Trophoblast cell (in vitro differentiated cells and primary cell): Measurements from ENCODE around the gene TRAPPC12.
"Not testable (repeated sequence)": the region's sequence is repeated elsewhere in the genome, so short reads cannot be mapped to it uniquely, and the experiment has no call there.

Experiments
- DNase-seq, 2 donors: peaks; one replicate each; pipeline ENCODE4 v3.0.0-alpha.2; 2016
- H2AFZ ChIP-seq: 2 replicates; pipeline ENCODE4 v1.6.1; 2013; ENCODE audit warnings: low read length, moderate library complexity, mild to moderate bottlenecking; ENCODE audit not compliant: insufficient read depth, poor library complexity
- H2AK5ac ChIP-seq: 2 replicates; pipeline ENCODE4 v1.6.1; 2013; ENCODE audit warnings: mild to moderate bottlenecking, low read length
- H2BK120ac ChIP-seq: 2 replicates; pipeline ENCODE4 v1.6.1; 2013; ENCODE audit warnings: low read length, mild to moderate bottlenecking, moderate library complexity; ENCODE audit not compliant: insufficient read depth, poor library complexity
- H2BK12ac ChIP-seq: 2 replicates; pipeline ENCODE4 v1.6.1; 2013; ENCODE audit warnings: mild to moderate bottlenecking, low read length, moderate library complexity
- H2BK5ac ChIP-seq: 2 replicates; pipeline ENCODE4 v1.6.1; 2013; ENCODE audit warnings: low read length, low read depth, moderate library complexity, mild to moderate bottlenecking; ENCODE audit not compliant: poor library complexity
- H3K14ac ChIP-seq: 2 replicates; pipeline ENCODE4 v1.6.1; 2013; ENCODE audit warnings: mild to moderate bottlenecking, low read length
- H3K18ac ChIP-seq: 2 replicates; pipeline ENCODE4 v1.6.1; 2013; ENCODE audit warnings: mild to moderate bottlenecking, low read length
- H3K23ac ChIP-seq: 2 replicates; pipeline ENCODE4 v1.6.1; 2013; ENCODE audit warnings: low read length
- H3K27ac ChIP-seq: 2 replicates; pipeline ENCODE4 v1.5.1; 2013; ENCODE audit warnings: low read depth, mild to moderate bottlenecking, inconsistent platforms, low read length, moderate library complexity
- H3K27me3 ChIP-seq: 2 replicates; pipeline ENCODE4 v1.6.1; 2013; ENCODE audit warnings: inconsistent platforms, mild to moderate bottlenecking, low read length, moderate library complexity; ENCODE audit not compliant: insufficient read depth
- H3K36me3 ChIP-seq, 2 experiments: 1 replicate in 1 of 2; 2 replicates in 1 of 2; pipeline ENCODE4 v1.6.1; 2013; ENCODE audit warnings: low read length in 2 of 2, mild to moderate bottlenecking in 2 of 2, moderate library complexity in 1 of 2; ENCODE audit not compliant: insufficient read depth in 2 of 2, control insufficient read depth in 1 of 2
- H3K4ac ChIP-seq: 2 replicates; pipeline ENCODE4 v1.6.1; 2013; ENCODE audit warnings: low read depth, mild to moderate bottlenecking, low read length, moderate library complexity
- H3K4me1 ChIP-seq, 2 experiments: 1 replicate in 1 of 2; 2 replicates in 1 of 2; pipeline ENCODE4 v1.6.1; 2013; ENCODE audit warnings: low read length in 2 of 2, mild to moderate bottlenecking in 2 of 2, moderate library complexity in 1 of 2; ENCODE audit not compliant: insufficient read depth in 2 of 2, control insufficient read depth in 1 of 2
- H3K4me2 ChIP-seq: 2 replicates; pipeline ENCODE4 v1.6.1; 2013; ENCODE audit warnings: inconsistent platforms, mild to moderate bottlenecking, low read length, moderate library complexity
- H3K4me3 ChIP-seq: 2 replicates; pipeline ENCODE4 v1.5.1; 2013; ENCODE audit warnings: mild to moderate bottlenecking, low read depth, low read length, inconsistent platforms
- H3K79me1 ChIP-seq: one replicate; pipeline ENCODE4 v1.6.1; 2013; ENCODE audit warnings: low read length
- H3K79me2 ChIP-seq: 2 replicates; pipeline ENCODE4 v1.6.1; 2013; ENCODE audit warnings: low read length, mild to moderate bottlenecking; ENCODE audit not compliant: control insufficient read depth, insufficient read depth, poor library complexity
- H3K9ac ChIP-seq: 2 replicates; pipeline ENCODE4 v1.6.1; 2013; ENCODE audit warnings: mild to moderate bottlenecking, low read length
- H3K9me3 ChIP-seq: 2 replicates; pipeline ENCODE4 v1.6.1; 2013; ENCODE audit warnings: low read depth, mild to moderate bottlenecking, control low read depth, inconsistent platforms, low read length; ENCODE audit not compliant: insufficient read depth
- H4K12ac ChIP-seq: 2 replicates; pipeline ENCODE4 v1.6.1; 2013; ENCODE audit warnings: low read depth, mild to moderate bottlenecking, low read length, moderate library complexity
- H4K8ac ChIP-seq: 2 replicates; pipeline ENCODE4 v1.6.1; 2013; ENCODE audit warnings: low read depth, mild to moderate bottlenecking, low read length, moderate library complexity
- H4K91ac ChIP-seq: one replicate; pipeline ENCODE4 v1.6.1; 2013; ENCODE audit warnings: low read depth, mild to moderate bottlenecking, low read length, moderate library complexity
- WGBS: extraction: QIAGEN DNeasy Blood & Tissue Kit; methylation state at CpG from one replicate; pipeline ENCODE4 v1.1.7; 2013; ENCODE audit warnings: missing lambda C conversion rate; ENCODE audit not compliant: insufficient read length, insufficient coverage; ENCODE audit errors: extremely low coverage; 5-methylcytosine and 5-hydroxymethylcytosine counted together

Gene TRAPPC12

DNA sequence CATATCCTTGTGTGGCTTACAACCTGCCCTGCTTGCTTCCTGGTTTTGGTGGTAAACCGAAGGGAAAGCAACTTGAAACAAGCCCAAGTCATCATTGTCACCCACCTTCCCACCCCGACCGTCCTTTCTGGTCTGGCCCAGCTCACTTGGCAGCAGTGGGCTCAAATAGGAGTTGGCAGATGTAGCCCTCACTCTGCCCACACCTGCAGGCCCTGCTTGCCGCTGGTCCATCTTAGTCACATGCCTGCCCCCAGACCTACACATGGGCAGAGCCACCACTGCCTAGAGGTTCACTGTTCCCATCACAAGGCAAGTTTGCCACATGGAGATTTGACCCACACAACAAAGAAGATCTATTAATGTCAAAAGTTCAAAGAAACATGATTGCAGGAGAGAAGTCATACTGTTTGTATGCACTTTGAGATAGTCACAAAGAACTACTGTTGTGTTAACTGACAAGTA lies 11.2 kb upstream of the TRAPPC12 start:
- no CpG with 5 or more reads among the region's 4 CpGs for WGBS
- Histone ChIP-seq H3K4ac (no peak overlapping the region), H2BK12ac (no peak overlapping the region), H4K8ac (no peak overlapping the region), H3K79me1 (no peaks in the 10 kb centered on the region), H3K18ac (no peak overlapping the region), H3K23ac (no peak overlapping the region), H4K91ac (no peak overlapping the region), H3K4me1 (no peaks in the 10 kb centered on the region), H2AK5ac (no peak overlapping the region), H3K4me2 (no peak overlapping the region), H3K27ac (no peak overlapping the region), H3K27me3 (no peaks in the 10 kb centered on the region), H3K79me2 (no peaks in the 10 kb centered on the region), H2AFZ (no peak overlapping the region), H4K12ac (no peak overlapping the region), H3K36me3 (no peaks in the 10 kb centered on the region), H3K4me3 (no peak overlapping the region), H3K14ac (no peak overlapping the region), H3K9ac (peak overlapping the region; percentile 5), H2BK120ac (no peak overlapping the region), H2BK5ac (no peak overlapping the region), H3K9me3 (peaks cover 2% of the 10 kb centered on the region)
- DNase-seq: no peak

DNA sequence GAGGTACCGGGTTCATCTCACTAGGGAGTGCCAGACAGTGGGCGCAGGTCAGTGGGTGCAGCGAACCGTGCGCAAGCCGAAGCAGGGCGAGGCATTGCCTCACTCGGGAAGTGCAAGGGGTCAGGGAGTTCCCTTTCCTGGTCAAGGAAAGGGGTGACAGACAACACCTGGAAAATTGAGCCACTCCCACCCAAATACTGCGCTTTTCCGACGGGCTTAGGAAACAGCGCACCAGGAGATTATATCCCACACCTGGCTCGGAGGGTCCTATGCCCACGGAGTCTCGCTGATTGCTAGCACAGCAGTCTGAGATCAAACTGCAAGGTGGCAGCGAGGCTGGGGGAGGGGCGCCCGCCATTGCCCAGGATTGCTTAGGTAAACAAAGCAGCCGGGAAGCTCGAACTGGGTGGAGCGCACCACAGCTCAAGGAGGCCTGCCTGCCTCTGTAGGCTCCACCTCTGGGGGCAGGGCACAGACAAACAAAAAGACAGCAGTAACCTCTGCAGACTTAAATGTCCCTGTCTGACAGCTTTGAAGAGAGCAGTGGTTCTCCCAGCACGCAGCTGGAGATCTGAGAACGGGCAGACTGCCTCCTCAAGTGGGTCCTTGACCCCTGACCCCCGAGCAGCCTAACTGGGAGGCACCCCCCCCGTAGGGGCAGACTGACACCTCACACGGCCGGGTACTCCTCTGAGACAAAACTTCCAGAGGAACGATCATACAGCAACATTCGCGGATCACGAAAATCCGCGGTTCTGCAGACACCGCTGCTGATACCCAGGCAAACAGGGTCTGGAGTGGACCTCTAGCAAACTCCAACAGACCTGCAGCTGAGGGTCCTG lies 9.9 kb upstream of the TRAPPC12 start:
- not testable (repeated sequence) for H3K4me2 ChIP-seq, H3K9me3 ChIP-seq, H3K36me3 ChIP-seq, H2AFZ ChIP-seq, H3K79me1 ChIP-seq, H3K27ac ChIP-seq, H3K79me2 ChIP-seq, DNase-seq, H4K8ac ChIP-seq, H4K12ac ChIP-seq, H2BK120ac ChIP-seq, H3K4me3 ChIP-seq, H3K18ac ChIP-seq, H4K91ac ChIP-seq, H2BK12ac ChIP-seq, H3K27me3 ChIP-seq, H3K14ac ChIP-seq, H3K4me1 ChIP-seq, H3K9ac ChIP-seq, H2BK5ac ChIP-seq, H3K4ac ChIP-seq, H2AK5ac ChIP-seq, H3K23ac ChIP-seq
- WGBS: no CpG with 5 or more reads among the region's 34 CpGs

DNA sequence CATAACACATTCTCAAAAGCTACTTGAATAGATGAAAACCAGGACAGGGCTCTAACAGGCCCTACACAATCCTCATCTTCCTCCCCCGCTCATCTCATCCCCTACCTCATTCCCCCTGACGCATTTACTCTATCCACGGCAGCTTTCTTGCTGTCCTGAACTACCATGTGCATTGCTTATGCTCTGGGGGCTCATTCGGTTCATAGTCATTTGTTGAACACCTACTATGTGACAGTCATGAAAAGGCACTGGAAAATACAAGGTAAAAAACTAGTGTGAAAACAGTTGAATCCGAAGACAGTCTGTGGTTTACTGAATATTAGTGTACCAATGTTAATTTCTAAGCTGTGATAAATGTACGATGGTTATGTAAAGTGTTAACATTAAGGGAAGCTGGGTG lies 2.7 kb upstream of the TRAPPC12 start:
- peak overlapping the region; percentile 72 for H2AFZ ChIP-seq
- 100% methylated on average over 3 of the region's 6 CpGs for WGBS

DNA sequence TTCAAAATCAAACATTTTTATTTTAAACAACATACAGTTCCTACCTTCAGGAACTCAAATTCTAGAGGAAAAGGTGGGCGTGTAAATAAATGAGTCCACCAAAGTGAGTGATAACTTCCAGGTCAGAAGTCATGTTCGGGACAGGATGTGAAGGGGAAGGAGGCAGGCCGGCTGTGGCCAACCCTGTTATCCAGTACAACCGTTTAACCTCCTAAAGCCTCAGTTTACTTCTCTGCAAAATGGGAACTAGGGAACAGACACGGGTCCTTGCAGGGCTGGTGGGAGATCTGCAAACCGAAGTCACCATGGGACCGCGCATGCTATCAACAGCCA lies 2.2 kb upstream of the TRAPPC12 start:
- Histone ChIP-seq H3K27ac (no peak overlapping the region), H4K12ac (peak overlapping the region; percentile 59), H3K4me2 (peak overlapping the region; percentile 73), H3K4ac (peak overlapping the region; percentile 9), H3K14ac (peak overlapping the region; percentile 78), H3K9me3 (no peaks in the 10 kb centered on the region), H3K79me2 (peaks cover 8% of the 10 kb centered on the region), H3K79me1 (peaks cover 10% of the 10 kb centered on the region), H4K8ac (peak overlapping the region; percentile 89), H3K18ac (no peak overlapping the region), H3K23ac (no peak overlapping the region), H3K36me3 (peaks cover 0 to 1% of the 10 kb centered on the region in 2 experiments), H4K91ac (peak overlapping the region; percentile 70), H3K9ac (peak overlapping the region; percentile 23), H2AFZ (peak overlapping the region; percentile 41), H3K4me1 (peaks cover 9 to 10% of the 10 kb centered on the region in 2 experiments), H3K27me3 (no peaks in the 10 kb centered on the region), H2BK120ac (no peak overlapping the region), H2AK5ac (no peak overlapping the region), H2BK5ac (no peak overlapping the region), H3K4me3 (peak overlapping the region; percentile 84), H2BK12ac (no peak overlapping the region)
- DNase-seq: peak in 1 of 2 donors; percentile 21
- no CpG with 5 or more reads among the region's 8 CpGs for WGBS

More for the DNA sequence above, 2.7 kb upstream of the TRAPPC12 start:
- H3K4me2 ChIP-seq: peak overlapping the region; percentile 29
- peak overlapping the region; percentile 94 for H3K4ac ChIP-seq
- H3K79me2 ChIP-seq: peaks cover 8% of the 10 kb centered on the region
- H2BK5ac ChIP-seq: no peak overlapping the region
- no peak overlapping the region for H2BK12ac ChIP-seq
- no peak overlapping the region for H3K4me3 ChIP-seq
- H3K9me3 ChIP-seq: no peaks in the 10 kb centered on the region
- no peak for DNase-seq
- H4K12ac ChIP-seq: peak overlapping the region; percentile 76
- H3K9ac ChIP-seq: no peak overlapping the region
- H3K36me3 ChIP-seq: no peaks in the 10 kb centered on the region
- no peak overlapping the region for H2AK5ac ChIP-seq
- no peak overlapping the region for H3K27ac ChIP-seq
- no peaks in the 10 kb centered on the region for H3K27me3 ChIP-seq
- H3K14ac ChIP-seq: no peak overlapping the region
- H3K79me1 ChIP-seq: peaks cover 10% of the 10 kb centered on the region
- H3K18ac ChIP-seq: no peak overlapping the region
- H4K8ac ChIP-seq: peak overlapping the region; percentile 92
- H3K4me1 ChIP-seq: peaks cover 9 to 10% of the 10 kb centered on the region in 2 experiments
- H3K23ac ChIP-seq: no peak overlapping the region
- H4K91ac ChIP-seq: no peak overlapping the region
- H2BK120ac ChIP-seq: no peak overlapping the region
